ENCODE measurements around the gene CNOT4. TPM values are rescaled to one million over a fixed set of nuclear protein-coding genes. Genes with fewer than 3 reads are reported as not detected.

Gene CNOT4
- total RNA-seq, 1 donor from 2014 or later, result 16.2 TPM

DNA sequence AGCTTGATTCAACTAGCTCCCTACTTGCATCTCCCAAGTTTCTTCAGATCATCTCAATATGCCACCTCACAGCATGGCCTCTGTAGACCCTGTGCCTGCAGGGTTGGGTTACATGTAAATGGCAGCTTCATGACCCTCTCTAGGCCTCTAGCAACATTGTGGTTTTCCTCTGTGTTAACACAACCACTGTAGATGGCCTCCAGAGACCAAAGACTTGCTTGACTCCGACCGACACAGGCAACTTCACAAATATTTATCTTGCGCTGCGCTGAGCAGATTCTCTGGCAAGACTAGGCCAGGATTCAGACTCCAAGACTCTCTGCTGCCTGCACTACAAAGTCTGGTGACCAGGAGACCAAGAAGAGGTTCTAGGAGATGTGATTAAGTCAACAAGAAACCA lies 75.9 kb downstream of the CNOT4 start:
- H3K9me3 ChIP-seq (ENCODE audit: control insufficient read depth in 3 of 3, low read length in 3 of 3), result no peaks in the 10 kb centered on the region
- H3K36me3 ChIP-seq (ENCODE audit: control insufficient read depth in 3 of 3, insufficient read depth in 3 of 3, low read length in 3 of 3), result peaks cover 2 to 6% (median 3%) of the 10 kb centered on the region in 3 donors
- H3K9ac ChIP-seq (ENCODE audit: low read depth in 1 of 3, low read length in 3 of 3), result no peak overlapping the region
- H3K27ac ChIP-seq (ENCODE audit: low read depth, low read length), result no peak overlapping the region
- H3K27me3 ChIP-seq (ENCODE audit: control insufficient read depth in 3 of 3, insufficient read depth in 3 of 3, low read length in 3 of 3), result no peaks in the 10 kb centered on the region
- H3K4me3 ChIP-seq (ENCODE audit: low read length in 3 of 3), result no peak overlapping the region
- peaks cover 0 to 4% (median 0%) of the 10 kb centered on the region in 3 donors for H3K4me1 ChIP-seq (ENCODE audit: control insufficient read depth in 3 of 3, insufficient read depth in 3 of 3, low read length in 3 of 3)

DNA sequence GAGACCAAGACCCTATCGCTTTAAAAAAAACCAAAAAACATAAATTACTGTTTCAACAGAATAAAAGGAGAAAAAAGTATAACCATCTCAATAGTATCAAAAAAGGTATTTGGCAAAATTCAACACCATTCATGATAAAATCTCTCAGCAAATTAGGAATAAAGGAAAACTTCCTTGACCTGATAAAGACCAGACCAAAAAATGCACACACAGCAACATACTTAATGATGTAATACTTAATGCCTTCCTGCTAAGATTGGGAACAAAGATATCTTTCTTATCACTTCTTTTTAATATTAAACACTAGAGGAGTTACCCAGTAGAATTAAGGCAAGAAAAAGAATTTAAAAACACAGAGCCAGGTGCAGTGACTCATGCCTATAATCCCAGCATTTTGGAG lies 79.3 kb downstream of the CNOT4 start:
- Histone ChIP-seq H3K36me3 (ENCODE audit: control insufficient read depth in 3 of 3, insufficient read depth in 3 of 3, low read length in 3 of 3) (peaks cover 0 to 2% (median 2%) of the 10 kb centered on the region in 3 donors), H3K9me3 (ENCODE audit: control insufficient read depth in 3 of 3, low read length in 3 of 3) (no peaks in the 10 kb centered on the region), H3K9ac (ENCODE audit: low read depth in 1 of 3, low read length in 3 of 3) (no peak overlapping the region), H3K27ac (ENCODE audit: low read depth, low read length) (no peak overlapping the region), H3K27me3 (ENCODE audit: control insufficient read depth in 3 of 3, insufficient read depth in 3 of 3, low read length in 3 of 3) (no peaks in the 10 kb centered on the region), H3K4me3 (ENCODE audit: low read length in 3 of 3) (no peak overlapping the region), H3K4me1 (ENCODE audit: control insufficient read depth in 3 of 3, insufficient read depth in 3 of 3, low read length in 3 of 3) (peaks cover 0 to 4% (median 0%) of the 10 kb centered on the region in 3 donors)

DNA sequence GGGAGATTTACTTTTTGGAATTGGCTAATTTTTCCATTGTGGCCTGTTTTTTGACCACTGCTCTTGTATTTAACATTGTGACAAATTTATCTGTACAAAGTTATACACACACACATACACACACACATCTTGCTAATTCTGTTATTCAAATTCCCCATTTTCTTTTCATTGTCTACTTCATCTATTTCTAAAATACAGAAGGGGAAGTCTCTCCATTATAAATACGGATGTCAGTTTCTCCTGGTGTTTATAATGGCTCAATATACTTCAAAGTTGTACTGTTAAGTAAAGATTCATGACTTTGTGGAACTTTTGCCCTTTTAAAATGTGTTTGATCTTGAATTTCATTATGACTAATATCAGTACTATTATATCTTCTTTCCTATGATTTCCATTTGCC lies 81.0 kb downstream of the CNOT4 start:
- Histone ChIP-seq H3K27ac (ENCODE audit: low read depth, low read length) (no peak overlapping the region), H3K4me3 (ENCODE audit: low read length in 3 of 3) (no peak overlapping the region), H3K4me1 (ENCODE audit: control insufficient read depth in 3 of 3, insufficient read depth in 3 of 3, low read length in 3 of 3) (peaks cover 0 to 4% (median 0%) of the 10 kb centered on the region in 3 donors), H3K36me3 (ENCODE audit: control insufficient read depth in 3 of 3, insufficient read depth in 3 of 3, low read length in 3 of 3) (no peaks in the 10 kb centered on the region), H3K27me3 (ENCODE audit: control insufficient read depth in 3 of 3, insufficient read depth in 3 of 3, low read length in 3 of 3) (no peaks in the 10 kb centered on the region), H3K9ac (ENCODE audit: low read depth in 1 of 3, low read length in 3 of 3) (no peak overlapping the region), H3K9me3 (ENCODE audit: control insufficient read depth in 3 of 3, low read length in 3 of 3) (no peaks in the 10 kb centered on the region)

DNA sequence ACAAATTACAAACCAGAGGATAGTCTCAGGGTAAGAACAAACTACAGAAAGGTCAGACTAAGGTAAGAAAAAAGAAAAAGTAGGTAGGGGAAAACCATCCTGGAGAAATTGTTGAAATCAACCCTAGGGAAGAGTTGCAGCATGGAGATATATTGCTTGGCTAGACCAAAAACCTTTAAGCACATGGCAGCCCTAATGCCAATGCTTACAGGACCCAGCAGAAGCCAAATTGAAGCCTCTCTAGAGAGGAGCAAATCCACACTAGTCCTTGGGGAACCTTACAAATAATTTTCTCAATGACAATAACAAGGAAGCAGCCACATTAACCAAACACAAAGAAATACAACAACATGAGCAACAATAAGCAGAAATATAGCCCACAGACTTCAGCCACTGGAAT lies 81.9 kb downstream of the CNOT4 start:
- Histone ChIP-seq H3K36me3 (ENCODE audit: control insufficient read depth in 3 of 3, insufficient read depth in 3 of 3, low read length in 3 of 3) (no peaks in the 10 kb centered on the region), H3K27me3 (ENCODE audit: control insufficient read depth in 3 of 3, insufficient read depth in 3 of 3, low read length in 3 of 3) (no peaks in the 10 kb centered on the region)

DNA sequence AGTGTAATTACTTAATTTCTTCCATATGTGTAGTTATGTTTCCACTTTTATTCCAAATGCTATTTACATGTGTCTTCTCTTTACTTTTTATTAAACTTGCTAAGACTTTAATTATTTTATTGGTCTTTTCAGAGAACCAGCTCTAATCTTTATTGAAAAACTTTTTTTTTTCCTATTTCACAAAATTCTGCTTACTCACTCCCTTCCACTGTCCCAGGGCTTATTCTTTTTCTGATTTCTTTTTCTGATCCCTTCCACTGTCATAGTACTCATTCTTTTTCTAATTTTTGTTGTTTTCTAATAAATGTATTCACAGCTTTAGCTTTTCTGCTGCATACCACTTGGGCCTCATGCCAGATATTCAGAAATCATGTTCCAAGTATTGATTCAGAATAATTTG lies 82.7 kb downstream of the CNOT4 start:
- H3K4me1 ChIP-seq (ENCODE audit: control insufficient read depth in 3 of 3, insufficient read depth in 3 of 3, low read length in 3 of 3), result peaks cover 0 to 4% (median 0%) of the 10 kb centered on the region in 3 donors
- H3K27me3 ChIP-seq (ENCODE audit: control insufficient read depth in 3 of 3, insufficient read depth in 3 of 3, low read length in 3 of 3), result no peaks in the 10 kb centered on the region
- H3K27ac ChIP-seq (ENCODE audit: low read depth, low read length), result no peak overlapping the region
- no peaks in the 10 kb centered on the region for H3K36me3 ChIP-seq (ENCODE audit: control insufficient read depth in 3 of 3, insufficient read depth in 3 of 3, low read length in 3 of 3)
- no peaks in the 10 kb centered on the region for H3K9me3 ChIP-seq (ENCODE audit: control insufficient read depth in 3 of 3, low read length in 3 of 3)
- H3K9ac ChIP-seq (ENCODE audit: low read depth in 1 of 3, low read length in 3 of 3), result no peak overlapping the region
- no peak overlapping the region for H3K4me3 ChIP-seq (ENCODE audit: low read length in 3 of 3)

More for the DNA sequence above, 81.9 kb downstream of the CNOT4 start:
- Histone ChIP-seq H3K27ac (ENCODE audit: low read depth, low read length) (no peak overlapping the region), H3K9me3 (ENCODE audit: control insufficient read depth in 3 of 3, low read length in 3 of 3) (no peaks in the 10 kb centered on the region), H3K4me3 (ENCODE audit: low read length in 3 of 3) (no peak overlapping the region), H3K9ac (ENCODE audit: low read depth in 1 of 3, low read length in 3 of 3) (no peak overlapping the region), H3K4me1 (ENCODE audit: control insufficient read depth in 3 of 3, insufficient read depth in 3 of 3, low read length in 3 of 3) (peaks cover 0 to 4% (median 0%) of the 10 kb centered on the region in 3 donors)

DNA sequence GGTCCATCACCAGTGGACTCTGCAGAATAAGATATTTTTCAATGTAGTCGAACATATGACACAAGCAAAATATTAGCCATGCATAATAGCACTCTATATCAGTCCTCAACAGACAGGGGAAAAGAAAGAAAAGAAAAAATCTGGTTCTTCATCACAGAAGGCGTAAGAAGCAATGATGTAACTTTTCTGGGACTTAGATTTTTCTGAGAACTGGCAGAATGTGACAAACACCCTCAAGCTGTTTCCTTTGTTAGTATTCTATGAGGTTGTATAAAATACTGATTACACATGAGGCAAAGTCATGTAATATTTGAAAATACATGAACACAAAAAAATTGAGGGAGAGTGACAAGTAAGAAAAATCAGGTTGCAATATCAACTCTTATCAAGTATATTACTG lies 84.9 kb downstream of the CNOT4 start:
- Histone ChIP-seq H3K9ac (ENCODE audit: low read depth in 1 of 3, low read length in 3 of 3) (no peak overlapping the region), H3K36me3 (ENCODE audit: control insufficient read depth in 3 of 3, insufficient read depth in 3 of 3, low read length in 3 of 3) (no peaks in the 10 kb centered on the region), H3K4me3 (ENCODE audit: low read length in 3 of 3) (no peak overlapping the region)

DNA sequence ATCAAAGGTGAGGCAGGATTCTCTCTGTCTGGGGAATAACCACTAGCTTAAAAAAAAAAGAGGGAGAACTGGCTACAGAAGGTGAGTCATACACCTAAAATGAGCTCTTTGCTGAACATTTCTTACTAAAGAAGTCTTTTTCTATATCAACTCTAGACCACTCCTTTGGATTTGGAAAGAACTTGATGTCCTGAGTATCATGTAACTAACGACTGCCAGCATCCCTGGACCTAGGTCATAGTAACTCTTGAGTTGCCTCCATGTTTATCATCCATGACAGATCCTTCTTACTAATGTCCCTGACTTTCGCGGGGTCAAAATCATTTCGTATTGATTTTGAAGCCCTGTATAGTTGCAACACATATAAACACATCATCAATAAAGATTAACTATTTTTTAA lies 89.1 kb downstream of the CNOT4 start:
- no peaks in the 10 kb centered on the region for H3K27me3 ChIP-seq (ENCODE audit: control insufficient read depth in 3 of 3, insufficient read depth in 3 of 3, low read length in 3 of 3)
- H3K4me3 ChIP-seq (ENCODE audit: low read length in 3 of 3), result no peak overlapping the region
- H3K27ac ChIP-seq (ENCODE audit: low read depth, low read length), result no peak overlapping the region
- no peaks in the 10 kb centered on the region for H3K4me1 ChIP-seq (ENCODE audit: control insufficient read depth in 3 of 3, insufficient read depth in 3 of 3, low read length in 3 of 3)
- H3K9me3 ChIP-seq (ENCODE audit: control insufficient read depth in 3 of 3, low read length in 3 of 3), result no peaks in the 10 kb centered on the region
- peaks cover 0 to 6% (median 4%) of the 10 kb centered on the region in 3 donors for H3K36me3 ChIP-seq (ENCODE audit: control insufficient read depth in 3 of 3, insufficient read depth in 3 of 3, low read length in 3 of 3)
- no peak overlapping the region for H3K9ac ChIP-seq (ENCODE audit: low read depth in 1 of 3, low read length in 3 of 3)

More for the DNA sequence above, 84.9 kb downstream of the CNOT4 start:
- Histone ChIP-seq H3K9me3 (ENCODE audit: control insufficient read depth in 3 of 3, low read length in 3 of 3) (no peaks in the 10 kb centered on the region), H3K4me1 (ENCODE audit: control insufficient read depth in 3 of 3, insufficient read depth in 3 of 3, low read length in 3 of 3) (peaks cover 0 to 4% (median 0%) of the 10 kb centered on the region in 3 donors), H3K27ac (ENCODE audit: low read depth, low read length) (no peak overlapping the region), H3K27me3 (ENCODE audit: control insufficient read depth in 3 of 3, insufficient read depth in 3 of 3, low read length in 3 of 3) (no peaks in the 10 kb centered on the region)

DNA sequence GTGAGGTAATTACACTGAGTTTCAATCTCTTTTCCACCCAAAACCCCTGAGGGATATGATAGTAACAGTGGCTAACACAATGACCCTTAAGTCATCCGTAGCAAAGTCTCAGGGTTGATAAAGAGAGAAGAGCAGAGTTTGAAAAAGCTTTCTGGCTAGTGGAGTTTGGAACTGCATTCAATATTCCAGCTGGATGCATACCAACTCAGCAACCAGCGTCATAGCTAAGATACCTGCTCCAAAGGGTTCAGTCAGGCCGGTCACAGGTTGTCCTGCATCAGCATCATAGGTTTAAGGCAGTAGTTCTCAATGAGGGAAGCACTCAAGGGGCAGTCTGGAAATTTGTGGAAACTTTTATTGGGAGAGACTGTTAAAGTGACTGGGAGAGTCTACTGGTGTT lies 93.5 kb downstream of the CNOT4 start:
- peaks cover 0 to 6% (median 6%) of the 10 kb centered on the region in 3 donors for H3K36me3 ChIP-seq (ENCODE audit: control insufficient read depth in 3 of 3, insufficient read depth in 3 of 3, low read length in 3 of 3)
- H3K9me3 ChIP-seq (ENCODE audit: control insufficient read depth in 3 of 3, low read length in 3 of 3), result no peaks in the 10 kb centered on the region
- H3K27me3 ChIP-seq (ENCODE audit: control insufficient read depth in 3 of 3, insufficient read depth in 3 of 3, low read length in 3 of 3), result no peaks in the 10 kb centered on the region
- H3K27ac ChIP-seq (ENCODE audit: low read depth, low read length), result no peak overlapping the region
- no peak overlapping the region for H3K9ac ChIP-seq (ENCODE audit: low read depth in 1 of 3, low read length in 3 of 3)
- H3K4me1 ChIP-seq (ENCODE audit: control insufficient read depth in 3 of 3, insufficient read depth in 3 of 3, low read length in 3 of 3), result no peaks in the 10 kb centered on the region
- no peak overlapping the region for H3K4me3 ChIP-seq (ENCODE audit: low read length in 3 of 3)

DNA sequence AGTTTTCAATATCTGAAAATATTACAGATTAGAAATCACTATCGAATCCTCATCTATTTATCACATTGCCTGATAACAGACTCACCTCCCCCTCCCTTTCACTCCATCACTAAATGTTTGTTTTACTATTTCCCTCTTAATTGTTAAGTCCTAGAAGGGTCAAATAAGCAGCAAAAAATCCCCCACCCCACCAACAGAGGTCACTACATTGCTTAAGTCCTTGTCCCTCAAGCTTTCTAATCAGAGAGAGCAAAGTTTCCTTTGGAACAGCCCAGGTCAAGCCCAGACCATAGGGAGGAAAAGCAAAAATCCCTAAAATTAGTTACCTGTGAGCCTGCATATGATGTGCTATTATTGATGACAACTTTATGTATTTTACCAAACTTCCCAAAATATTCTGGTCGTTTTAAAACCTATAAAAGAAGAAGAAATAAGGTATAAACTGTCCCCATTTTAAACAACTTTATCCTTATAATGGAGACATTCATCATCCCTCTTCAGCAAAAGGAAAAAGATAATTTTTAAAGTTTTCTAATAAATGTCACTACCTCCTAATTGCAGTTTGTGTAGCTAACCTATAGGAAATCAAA lies 95.0 kb downstream of the CNOT4 start:
- Histone ChIP-seq H3K9me3 (ENCODE audit: control insufficient read depth in 3 of 3, low read length in 3 of 3) (no peaks in the 10 kb centered on the region), H3K27me3 (ENCODE audit: control insufficient read depth in 3 of 3, insufficient read depth in 3 of 3, low read length in 3 of 3) (no peaks in the 10 kb centered on the region), H3K27ac (ENCODE audit: low read depth, low read length) (no peak overlapping the region), H3K4me3 (ENCODE audit: low read length in 3 of 3) (no peak overlapping the region), H3K4me1 (ENCODE audit: control insufficient read depth in 3 of 3, insufficient read depth in 3 of 3, low read length in 3 of 3) (no peaks in the 10 kb centered on the region), H3K9ac (ENCODE audit: low read depth in 1 of 3, low read length in 3 of 3) (no peak overlapping the region), H3K36me3 (ENCODE audit: control insufficient read depth in 3 of 3, insufficient read depth in 3 of 3, low read length in 3 of 3) (peaks cover 0 to 6% (median 6%) of the 10 kb centered on the region in 3 donors)

DNA sequence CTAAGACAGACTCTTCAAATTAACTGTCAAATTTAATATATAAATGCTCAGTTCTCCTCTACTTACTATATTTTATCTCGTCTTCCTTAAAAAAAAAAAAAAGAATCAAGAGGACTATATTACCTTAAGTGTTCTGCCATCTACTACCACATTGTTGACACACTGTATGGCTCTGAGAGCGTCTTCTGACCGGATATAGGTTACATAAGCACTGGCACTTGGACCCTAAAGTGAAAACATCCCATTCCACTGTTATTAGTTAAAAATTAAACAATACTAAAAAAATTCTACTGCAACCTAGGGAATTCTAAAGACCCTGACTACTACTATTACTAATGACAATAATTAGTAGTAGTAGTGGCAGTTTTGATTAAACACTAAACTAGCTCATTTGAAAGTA lies 95.7 kb downstream of the CNOT4 start:
- no peaks in the 10 kb centered on the region for H3K9me3 ChIP-seq (ENCODE audit: control insufficient read depth in 3 of 3, low read length in 3 of 3)
- no peak overlapping the region for H3K4me3 ChIP-seq (ENCODE audit: low read length in 3 of 3)
- H3K9ac ChIP-seq (ENCODE audit: low read depth in 1 of 3, low read length in 3 of 3), result no peak overlapping the region
- no peaks in the 10 kb centered on the region for H3K27me3 ChIP-seq (ENCODE audit: control insufficient read depth in 3 of 3, insufficient read depth in 3 of 3, low read length in 3 of 3)
- no peak overlapping the region for H3K27ac ChIP-seq (ENCODE audit: low read depth, low read length)
- H3K4me1 ChIP-seq (ENCODE audit: control insufficient read depth in 3 of 3, insufficient read depth in 3 of 3, low read length in 3 of 3), result no peaks in the 10 kb centered on the region
- peaks cover 0 to 6% (median 6%) of the 10 kb centered on the region in 3 donors for H3K36me3 ChIP-seq (ENCODE audit: control insufficient read depth in 3 of 3, insufficient read depth in 3 of 3, low read length in 3 of 3)

Data from skeletal muscle tissue (tissue), 4 donors.